Measurements from ENCODE around the gene ENO3. TPM values are rescaled to one million over a fixed set of nuclear protein-coding genes. Genes with fewer than 3 reads are reported as not detected.

ENO3 gene
- total RNA-seq, 4 donors from 2014 or later = 7.5 to 15.3 (median 10.2) TPM

GRCh38 chr17:4932756-4933155 lies 18.2 kb upstream of the ENO3 start:
- WGBS, 2 donors = 93 to 94% methylated on average over 12 of the region's 12 CpGs
- H3K27ac ChIP-seq = no peak overlapping the region
- TF ChIP-seq, protein P1, sequence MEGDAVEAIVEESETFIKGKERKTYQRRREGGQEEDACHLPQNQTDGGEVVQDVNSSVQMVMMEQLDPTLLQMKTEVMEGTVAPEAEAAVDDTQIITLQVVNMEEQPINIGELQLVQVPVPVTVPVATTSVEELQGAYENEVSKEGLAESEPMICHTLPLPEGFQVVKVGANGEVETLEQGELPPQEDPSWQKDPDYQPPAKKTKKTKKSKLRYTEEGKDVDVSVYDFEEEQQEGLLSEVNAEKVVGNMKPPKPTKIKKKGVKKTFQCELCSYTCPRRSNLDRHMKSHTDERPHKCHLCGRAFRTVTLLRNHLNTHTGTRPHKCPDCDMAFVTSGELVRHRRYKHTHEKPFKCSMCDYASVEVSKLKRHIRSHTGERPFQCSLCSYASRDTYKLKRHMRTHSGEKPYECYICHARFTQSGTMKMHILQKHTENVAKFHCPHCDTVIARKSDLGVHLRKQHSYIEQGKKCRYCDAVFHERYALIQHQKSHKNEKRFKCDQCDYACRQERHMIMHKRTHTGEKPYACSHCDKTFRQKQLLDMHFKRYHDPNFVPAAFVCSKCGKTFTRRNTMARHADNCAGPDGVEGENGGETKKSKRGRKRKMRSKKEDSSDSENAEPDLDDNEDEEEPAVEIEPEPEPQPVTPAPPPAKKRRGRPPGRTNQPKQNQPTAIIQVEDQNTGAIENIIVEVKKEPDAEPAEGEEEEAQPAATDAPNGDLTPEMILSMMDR (IDR thresholded peaks at IDR 0.05) = no peak
- TF ChIP-seq EP300 (IDR thresholded peaks at IDR 0.05) = no peak
- TF ChIP-seq POLR2A (IDR thresholded peaks at IDR 0.05) = no peak
- peaks cover 0 to 18% (median 3%) of the 10 kb centered on the region in 4 donors for H3K4me1 ChIP-seq
- no peaks in the 10 kb centered on the region for H3K27me3 ChIP-seq
- H3K4me3 ChIP-seq = no peak overlapping the region
- H3K36me3 ChIP-seq = peaks cover 0 to 29% (median 4%) of the 10 kb centered on the region in 3 donors
- H3K9me3 ChIP-seq = no peaks in the 10 kb centered on the region
- no peak for DNase-seq (ENCODE audit: low spot score in 2 of 2)

DNA sequence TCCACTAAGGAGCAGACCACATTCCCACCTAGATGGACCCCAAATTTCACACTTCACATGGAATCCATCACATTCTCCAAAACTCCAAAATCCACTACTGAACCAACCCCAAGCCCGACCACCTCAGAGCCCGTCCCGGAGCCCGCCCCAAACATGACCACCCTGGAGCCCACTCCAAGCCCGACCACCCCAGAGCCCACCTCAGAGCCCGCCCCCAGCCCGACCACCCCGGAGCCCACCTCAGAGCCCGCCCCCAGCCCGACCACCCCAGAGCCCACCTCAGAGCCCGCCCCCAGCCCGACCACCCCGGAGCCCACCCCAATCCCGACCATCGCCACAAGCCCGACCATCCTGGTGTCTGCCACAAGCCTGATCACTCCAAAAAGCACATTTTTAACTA lies 17.3 kb upstream of the ENO3 start:
- Histone ChIP-seq H3K4me3 (no peak overlapping the region), H3K9me3 (no peaks in the 10 kb centered on the region), H3K4me1 (peaks cover 0 to 25% (median 8%) of the 10 kb centered on the region in 4 donors), H3K27ac (no peak overlapping the region), H3K27me3 (no peaks in the 10 kb centered on the region), H3K36me3 (peaks cover 0 to 36% (median 4%) of the 10 kb centered on the region in 3 donors)
- TF ChIP-seq POLR2A (IDR thresholded peaks at IDR 0.05) = no peak
- TF ChIP-seq, protein P1 (IDR thresholded peaks at IDR 0.05) = no peak
- TF ChIP-seq EP300 (IDR thresholded peaks at IDR 0.05) = no peak
- 68 to 79% methylated on average over 10 of the region's 16 CpGs for WGBS, 2 donors
- DNase-seq (ENCODE audit: low spot score in 2 of 2) = no peak

- Histone ChIP-seq H3K4me3 (no peak overlapping the region), H3K4me1 (peaks cover 0 to 32% (median 14%) of the 10 kb centered on the region in 4 donors), H3K27me3 (no peaks in the 10 kb centered on the region), H3K9me3 (no peaks in the 10 kb centered on the region), H3K27ac (peak overlapping the region in 1 of 4 donors; percentile 32), H3K36me3 (peaks cover 0 to 32% (median 4%) of the 10 kb centered on the region in 3 donors)
- TF ChIP-seq POLR2A (IDR thresholded peaks at IDR 0.05) (no peak), EP300 (IDR thresholded peaks at IDR 0.05) (no peak)
- TF ChIP-seq, protein P1 (IDR thresholded peaks at IDR 0.05) = no peak
- 29 to 38% methylated on average over 14 of the region's 14 CpGs for WGBS, 2 donors
- no peak for DNase-seq (ENCODE audit: low spot score in 2 of 2)
These were observed 16.5 kb upstream of the ENO3 start for GRCh38 chr17:4934173-4934979.

- no peak for TF ChIP-seq POLR2A (IDR thresholded peaks at IDR 0.05)
- Histone ChIP-seq H3K4me3 (no peak overlapping the region), H3K27ac (no peak overlapping the region), H3K4me1 (peaks cover 0 to 33% (median 15%) of the 10 kb centered on the region in 4 donors), H3K27me3 (no peaks in the 10 kb centered on the region), H3K36me3 (peaks cover 0 to 32% (median 4%) of the 10 kb centered on the region in 3 donors), H3K9me3 (no peaks in the 10 kb centered on the region)
- DNase-seq (ENCODE audit: low spot score in 2 of 2) = no peak
These were observed 15.3 kb upstream of the ENO3 start for GRCh38 chr17:4935650-4936049.

DNA sequence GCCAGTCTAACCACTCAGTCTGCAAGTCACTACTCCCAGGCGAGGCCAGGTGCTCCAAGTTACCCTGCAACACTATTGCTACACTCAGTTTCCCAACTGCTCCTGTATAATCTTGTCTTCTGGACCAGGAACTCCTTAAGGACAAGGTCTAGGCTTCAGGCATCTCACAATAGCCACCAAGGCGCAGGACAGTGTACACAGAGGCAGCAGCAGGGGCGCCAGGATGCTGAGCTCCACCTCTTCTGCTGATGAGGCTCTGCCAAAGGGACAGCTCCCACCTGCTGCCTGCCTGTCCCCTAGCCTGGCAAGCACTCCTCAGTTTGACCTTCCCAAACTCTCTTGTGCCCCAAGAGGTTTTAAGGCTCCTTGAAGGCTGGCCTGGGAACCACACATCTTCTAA lies 14.5 kb upstream of the ENO3 start:
- Histone ChIP-seq H3K9me3 (no peaks in the 10 kb centered on the region), H3K27ac (no peak overlapping the region), H3K4me3 (no peak overlapping the region), H3K36me3 (peaks cover 0 to 32% (median 4%) of the 10 kb centered on the region in 3 donors), H3K4me1 (peaks cover 0 to 41% (median 21%) of the 10 kb centered on the region in 4 donors), H3K27me3 (no peaks in the 10 kb centered on the region)
- DNase-seq (ENCODE audit: low spot score in 2 of 2) = no peak
- 79 to 87% methylated on average over 3 of the region's 3 CpGs for WGBS, 2 donors
- TF ChIP-seq EP300 (IDR thresholded peaks at IDR 0.05) (no peak), POLR2A (IDR thresholded peaks at IDR 0.05) (no peak)
- TF ChIP-seq, protein P1 (IDR thresholded peaks at IDR 0.05) = no peak

Data from tibial nerve (tissue), 4 donors.